AG08395 (cell line): Measurements from ENCODE around the gene COBL.

Experiments
- DNase-seq: peaks from one replicate; pipeline ENCODE4 v3.0.0; 2012; ENCODE audit warnings: mixed read lengths, low spot score

Gene COBL

GRCh38 chr7:51140199-51141164, 176.1 kb downstream of the COBL start:
- DNase-seq: no peak

GRCh38 chr7:51139796-51140195, 176.8 kb downstream of the COBL start:
- no peak for DNase-seq

- no peak for DNase-seq
These were observed 178.2 kb downstream of the COBL start for GRCh38 chr7:51138123-51139085.

GRCh38 chr7:51135576-51135975, 181.0 kb downstream of the COBL start:
- no peak for DNase-seq

GRCh38 chr7:51134013-51134441, 182.6 kb downstream of the COBL start:
- no peak for DNase-seq

GRCh38 chr7:51132661-51133060, 183.9 kb downstream of the COBL start:
- no peak for DNase-seq

GRCh38 chr7:51129527-51130472, 186.8 kb downstream of the COBL start:
- no peak for DNase-seq

- DNase-seq: no peak
These were observed 187.8 kb downstream of the COBL start for GRCh38 chr7:51128545-51129435.

GRCh38 chr7:51127618-51127904, 189.0 kb downstream of the COBL start:
- no peak for DNase-seq

- DNase-seq: no peak
These were observed 189.6 kb downstream of the COBL start for GRCh38 chr7:51126813-51127617.

- DNase-seq: no peak
These were observed 190.3 kb downstream of the COBL start for GRCh38 chr7:51126324-51126723.

GRCh38 chr7:51124321-51124720, 192.3 kb downstream of the COBL start:
- no peak for DNase-seq

- peak; percentile 97 for DNase-seq
These were observed 193.1 kb downstream of the COBL start for GRCh38 chr7:51123322-51124019.

- no peak for DNase-seq
These were observed 194.6 kb downstream of the COBL start for GRCh38 chr7:51121931-51122425.

GRCh38 chr7:51121036-51121790, 195.4 kb downstream of the COBL start:
- no peak for DNase-seq

- DNase-seq: no peak
These were observed 198.0 kb downstream of the COBL start for GRCh38 chr7:51118628-51119027.

- DNase-seq: no peak
These were observed 202.1 kb downstream of the COBL start for GRCh38 chr7:51114501-51114900.

GRCh38 chr7:51113962-51114361, 202.6 kb downstream of the COBL start:
- DNase-seq: no peak
